AG04450 (cell line): ENCODE measurements around the gene OVCA2. TPM values are rescaled to one million over a fixed set of nuclear protein-coding genes. Genes with fewer than 3 reads are reported as not detected.

ENCODE experiments used
- CTCF ChIA-PET: fragments of 300-600, 350-600 bp; formaldehyde crosslinking; extraction: SDS; loops from one replicate; lab custom pipeline; 2022; ENCODE audit warnings: antibody characterized with exemption, inconsistent platforms; lab: Charles Lee
- POLR2A ChIA-PET: fragments of 350-600 bp; formaldehyde crosslinking; extraction: SDS; loops from one replicate; lab custom pipeline; 2021; ENCODE audit warnings: antibody characterized with exemption, inconsistent platforms; lab: Yijun Ruan, JAX
- DNase-seq: peaks from one replicate; pipeline ENCODE4 v3.0.0-alpha.2; 2011; ENCODE audit warnings: low read depth, low spot score
- H3K27ac ChIP-seq: one replicate; pipeline ENCODE4 v1.5.1; 2012; ENCODE audit warnings: low read depth, low read length, control low read depth
- H3K27me3 ChIP-seq: one replicate; pipeline ENCODE4 v1.6.0; 2012; ENCODE audit warnings: low read length; ENCODE audit not compliant: control insufficient read depth, insufficient read depth
- H3K4me3 ChIP-seq: 2 replicates; pipeline ENCODE4 v1.5.1; 2011; ENCODE audit warnings: mild to moderate bottlenecking, low read depth, low read length, control low read depth
- H3K9me3 ChIP-seq: 2 replicates; pipeline ENCODE4 v1.5.1; 2012; ENCODE audit warnings: low read length; ENCODE audit not compliant: control insufficient read depth, insufficient read depth
- polyA plus RNA-seq: library from polyadenylated mRNA; depleted of rRNA; stranded (reverse); fragments of >200 nt; gene quantifications from 2 replicates; pipeline ENCODE4 v1.2.3, GENCODE V29; 2011; rRNA removed
- small RNA-seq: library from RNA; depleted of rRNA; stranded (forward); fragments of <200 nt; gene quantifications from one replicate; pipeline ENCODE3, GENCODE V24; 2012; ENCODE audit warnings: low read depth; ENCODE audit not compliant: insufficient read length
- TF ChIP-seq, protein P1 (sequence below): IDR thresholded peaks from 2 replicates; pipeline ENCODE4 v1.5.1; 2011; ENCODE audit warnings: low read depth, low read length, control low read depth, inconsistent platforms

The OVCA2 gene
- polyA plus RNA-seq, 1 experiment = 38.0 TPM

DNA sequence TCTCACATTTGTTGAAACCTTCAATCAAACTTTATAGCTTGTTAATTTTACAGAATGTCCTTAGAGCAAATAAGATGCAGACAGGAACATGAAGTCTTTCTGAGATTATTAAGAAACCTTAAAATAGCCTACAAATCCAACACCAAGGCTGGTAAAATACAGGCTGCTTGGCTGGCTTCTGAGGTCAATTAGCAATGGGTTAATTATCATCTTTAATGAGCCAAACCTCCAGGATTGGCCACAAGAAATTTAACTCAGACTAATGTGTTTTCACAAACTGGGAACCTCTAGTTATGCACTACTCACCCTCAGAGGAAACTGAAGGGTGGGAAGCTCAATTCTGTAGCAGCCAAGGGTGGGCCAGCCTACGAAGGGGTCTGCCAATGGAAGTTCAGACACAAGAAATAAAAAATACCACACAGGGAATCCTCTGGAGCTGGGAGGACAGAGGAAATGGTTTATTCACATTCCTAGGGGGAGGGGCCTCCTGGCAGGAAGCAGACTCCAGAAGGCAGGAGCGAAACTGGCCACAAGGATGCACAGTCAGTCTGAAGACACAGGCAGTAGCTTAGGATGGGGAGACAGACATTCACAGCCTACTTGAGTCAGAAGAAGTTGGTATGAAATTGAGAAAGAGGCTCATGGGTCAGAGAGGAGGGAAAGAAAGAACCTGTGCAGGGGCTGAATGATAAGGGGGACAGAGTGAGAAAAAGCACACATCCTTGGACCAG is 49.1 kb downstream of the OVCA2 start:
- H3K4me3 ChIP-seq = no peak overlapping the region
- peak overlapping the region; percentile 33 for H3K27ac ChIP-seq
- no peaks in the 10 kb centered on the region for H3K27me3 ChIP-seq
- no peaks in the 10 kb centered on the region for H3K9me3 ChIP-seq
- CTCF ChIA-PET = interaction anchor here (1.0 to 2.3 kb wide), 5 partner anchors 30 to 173 kb away, joined by 3 to 13 read pairs (median 5); no protein-coding TSS in a partner anchor
- TF ChIP-seq, protein P1, sequence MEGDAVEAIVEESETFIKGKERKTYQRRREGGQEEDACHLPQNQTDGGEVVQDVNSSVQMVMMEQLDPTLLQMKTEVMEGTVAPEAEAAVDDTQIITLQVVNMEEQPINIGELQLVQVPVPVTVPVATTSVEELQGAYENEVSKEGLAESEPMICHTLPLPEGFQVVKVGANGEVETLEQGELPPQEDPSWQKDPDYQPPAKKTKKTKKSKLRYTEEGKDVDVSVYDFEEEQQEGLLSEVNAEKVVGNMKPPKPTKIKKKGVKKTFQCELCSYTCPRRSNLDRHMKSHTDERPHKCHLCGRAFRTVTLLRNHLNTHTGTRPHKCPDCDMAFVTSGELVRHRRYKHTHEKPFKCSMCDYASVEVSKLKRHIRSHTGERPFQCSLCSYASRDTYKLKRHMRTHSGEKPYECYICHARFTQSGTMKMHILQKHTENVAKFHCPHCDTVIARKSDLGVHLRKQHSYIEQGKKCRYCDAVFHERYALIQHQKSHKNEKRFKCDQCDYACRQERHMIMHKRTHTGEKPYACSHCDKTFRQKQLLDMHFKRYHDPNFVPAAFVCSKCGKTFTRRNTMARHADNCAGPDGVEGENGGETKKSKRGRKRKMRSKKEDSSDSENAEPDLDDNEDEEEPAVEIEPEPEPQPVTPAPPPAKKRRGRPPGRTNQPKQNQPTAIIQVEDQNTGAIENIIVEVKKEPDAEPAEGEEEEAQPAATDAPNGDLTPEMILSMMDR = peak; percentile 70
- DNase-seq = peak; percentile 82
- POLR2A ChIA-PET = interaction anchor here (0.6 to 1.7 kb wide), 10 partner anchors 9 to 171 kb away, joined by 3 to 11 read pairs (median 4); no protein-coding TSS in a partner anchor

DNA sequence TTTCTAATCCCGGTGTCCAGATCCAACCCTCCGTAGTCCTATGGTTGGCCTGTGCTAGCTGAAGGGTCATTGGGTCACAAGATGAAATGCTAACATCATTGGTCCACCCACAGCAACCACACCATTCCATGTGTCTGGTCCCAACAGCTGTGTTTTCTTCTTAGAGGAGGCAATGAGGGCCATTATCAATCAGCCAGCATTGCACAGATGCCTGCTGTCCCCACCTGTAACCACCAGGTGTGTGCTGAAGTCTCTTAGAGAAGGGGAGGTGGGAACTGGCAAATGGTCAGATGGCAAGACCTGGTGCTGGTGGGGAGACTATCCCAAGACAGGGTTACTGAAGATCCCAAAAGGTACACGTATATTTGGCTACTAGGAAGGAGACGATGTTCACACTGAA is 50.4 kb downstream of the OVCA2 start:
- POLR2A ChIA-PET = interaction anchor here (0.7 to 1.7 kb wide), 2 partner anchors 10 to 76 kb away, joined by 5 to 11 read pairs; no protein-coding TSS in a partner anchor
- H3K9me3 ChIP-seq = no peaks in the 10 kb centered on the region
- H3K27ac ChIP-seq = peak overlapping the region; percentile 1
- TF ChIP-seq, protein P1 = no peak
- no peak for DNase-seq
- no peak overlapping the region for H3K4me3 ChIP-seq
- CTCF ChIA-PET = interaction anchor here (0.6 to 2.3 kb wide), 5 partner anchors 20 to 297 kb away, joined by 3 to 13 read pairs (median 6); no protein-coding TSS in a partner anchor
- no peaks in the 10 kb centered on the region for H3K27me3 ChIP-seq

Small RNA genes lying within 50 kb of the gene (small RNA-seq; reads per million reads assigned to genes)
- gene AC090617.9 (not detected), gene MIR132 (429 reads per million, percentile 93 among the genes with 10 or more reads in this experiment), gene MIR212 (71.0 reads per million, percentile 87 among the genes with 10 or more reads in this experiment), gene OVCA2 (not detected)

Other genes starting within 250 kb of the OVCA2 start
- gene SMYD4, start 212.1 kb upstream of the OVCA2 start, polyA plus RNA-seq = 5.6 and 5.7 TPM in 2 replicates
- gene RPA1, start 212.0 kb upstream of the OVCA2 start, polyA plus RNA-seq = 52.3 and 56.4 TPM in 2 replicates
- 0.02 and 0.04 TPM in 2 replicates for gene RTN4RL1, start 16.7 kb upstream of the OVCA2 start, polyA plus RNA-seq
- 25.3 and 29.9 TPM in 2 replicates for gene DPH1, start 11.9 kb upstream of the OVCA2 start, polyA plus RNA-seq
- 12.7 and 14.4 TPM in 2 replicates for gene HIC1, start 13.1 kb downstream of the OVCA2 start, polyA plus RNA-seq